K562 (cell line): Measurements from ENCODE around the gene CMIP. TPM values are rescaled to one million over a fixed set of nuclear protein-coding genes. Genes with fewer than 3 reads are reported as not detected.
A peak's percentile ranks its signal among the peaks of the same experiment; 100 is the strongest.

Source experiments
- BHLHE40 ChIP-seq: IDR thresholded peaks from 2 replicates; pipeline ENCODE4 v1.6.1; 2011; ENCODE audit warnings: low read length, improper control_type of control experiment
- DEAF1 ChIP-seq: fragments of 450-650 bp; formaldehyde crosslinking; IDR thresholded peaks from 2 replicates; pipeline ENCODE4 v1.4.0; 2020; ENCODE audit warnings: mild to moderate bottlenecking, moderate library complexity
- E2F5 ChIP-seq: sonication (generic); formaldehyde crosslinking; IDR thresholded peaks from 2 replicates; pipeline ENCODE4 v1.8.0; 2022; ENCODE audit warnings: mild to moderate bottlenecking, missing genetic modification reagents
- E2F6 ChIP-seq, 2 experiments: IDR thresholded peaks; 2 replicates each; pipeline ENCODE4 v1.6.1; 2011; ENCODE audit warnings: borderline replicate concordance in 1 of 2, control low read depth in 1 of 2, low read depth in 1 of 2, low read length in 1 of 2, mild to moderate bottlenecking in 1 of 2, mixed read lengths in 1 of 2, moderate library complexity in 1 of 2; ENCODE audit not compliant: insufficient read depth in 1 of 2, insufficient read length in 1 of 2, poor library complexity in 1 of 2, severe bottlenecking in 1 of 2; ENCODE audit errors: extremely low read depth in 1 of 2
- MNT ChIP-seq, 2 experiments: fragments of 450-650 bp; conservative IDR thresholded peaks; 2 replicates each; pipeline ENCODE4 v1.6.1; 2017; ENCODE audit warnings: mild to moderate bottlenecking in 2 of 2, moderate library complexity in 2 of 2
- REST ChIP-seq, 2 experiments: fragments of 450-650 bp; formaldehyde crosslinking in 1 of 2; IDR thresholded peaks; 2 replicates each; pipeline versions ENCODE4 v1.4.0 to v1.6.1; 2014 to 2020; ENCODE audit warnings: mild to moderate bottlenecking in 2 of 2, borderline replicate concordance in 1 of 2, low read depth in 1 of 2
- SMC3 ChIP-seq: conservative IDR thresholded peaks from 2 replicates; pipeline ENCODE4 v1.6.1; 2011; ENCODE audit warnings: low read depth, low read length, improper control_type of control experiment; ENCODE audit not compliant: insufficient read depth
- ZBTB43 ChIP-seq: sonication (generic); formaldehyde crosslinking; IDR thresholded peaks from 2 replicates; pipeline ENCODE4 v1.8.0; 2023; ENCODE audit warnings: mild to moderate bottlenecking, missing genetic modification reagents
- ZFP36 ChIP-seq: fragments of 150-350 bp; IDR thresholded peaks from 2 replicates; pipeline ENCODE4 v1.6.1; 2018; ENCODE audit warnings: low read length, low read depth; ENCODE audit not compliant: partially characterized antibody
- polyA plus RNA-seq, 8 experiments: library from polyadenylated mRNA; depleted of rRNA in 4 of 8; stranded (reverse) in 5 of 8; unstranded in 3 of 8; fragments of >200 nt; fragmentation: Nextera tagmentation in 2 of 8; fragmentation: Illumina TruSeq in 1 of 8; extraction: Ambion mirVana in 2 of 8; extraction: Trizol in 1 of 8; gene quantifications; 2 replicates each; pipeline versions ENCODE4 v1.2.1 to v1.2.3, GENCODE V29; 2011 to 2014; ENCODE audit warnings: inconsistent platforms in 1 of 8, missing spikeins in 1 of 8
- total RNA-seq, 7 experiments: library from RNA; depleted of rRNA in 6 of 7; stranded (reverse); fragments of >200 nt in 6 of 7; fragmentation: Illumina TruSeq in 2 of 7; extraction: Trizol in 2 of 7; gene quantifications; 2 replicates each; pipeline versions ENCODE4 v1.2.1 to v1.2.3, GENCODE V29; 2011 to 2021; ENCODE audit warnings: low replicate concordance in 1 of 7

Gene CMIP
- total and polyA plus RNA-seq, 9 of the 15 experiments (the other 6 are each of a cell fraction or from before 2014, with no cell fraction given) = 0.94 to 82.5 (median 10.3) TPM

GRCh38 chr16:81723098-81723723, 278.6 kb downstream of the CMIP start (continued):
- TF ChIP-seq ZBTB43 (0 out of 2 replicates have a peak, but pooled peaks have one; percentile 55), SMC3 (peak; percentile 90), DEAF1 (CRISPR knock-in tag) (peak; percentile 85), MNT (conservative IDR thresholded peaks at IDR 0.05) (0 out of 4 replicates have a peak, but pooled peaks of 1 of the 2 experiments have one; percentile 38), ZFP36 (no peak), E2F6 (IDR thresholded peaks at IDR 0.05; ENCODE audit: borderline replicate concordance in 1 of 2, extremely low read depth in 1 of 2, insufficient read depth in 1 of 2, insufficient read length in 1 of 2, low read depth in 1 of 2, low read length in 1 of 2, poor library complexity in 1 of 2, severe bottlenecking in 1 of 2) (no peak), BHLHE40 (peak; percentile 72), REST (IDR thresholded peaks at IDR 0.05; ENCODE audit: borderline replicate concordance) (peak; percentile 85), REST (CRISPR knock-in tag; IDR thresholded peaks at IDR 0.05; ENCODE audit: low read depth) (no peak), E2F5 (CRISPR knock-in tag) (no peak)
